SKM-1 (cell line): Measurements from ENCODE around the gene CHPT1.
"Not testable (repeated sequence)": the region's sequence is repeated elsewhere in the genome, so short reads cannot be mapped to it uniquely, and the experiment has no call there.

Experiments
- DNase-seq: peaks from one replicate; lab custom pipeline; 2025; ENCODE audit not compliant: unreplicated experiment; lab: John Stamatoyannopoulos, UW

The CHPT1 gene

GRCh38 chr12:101697197-101697929 is at the start of gene CHPT1:
Gene CHPT1 (plus strand): TSS chr12:101697640. CDS start chr12:101697862, 222 bp downstream.
- DNase-seq, result peak; percentile 4

GRCh38 chr12:101647711-101648110 is 49.7 kb upstream of the CHPT1 start:
- DNase-seq, result no peak

GRCh38 chr12:101648195-101648594 is 49.2 kb upstream of the CHPT1 start:
- DNase-seq, result no peak

GRCh38 chr12:101650346-101651117 is 46.9 kb upstream of the CHPT1 start:
- DNase-seq, result no peak

GRCh38 chr12:101653030-101653429 is 44.4 kb upstream of the CHPT1 start:
- no peak for DNase-seq

- DNase-seq, result no peak
Observed at GRCh38 chr12:101653503-101653902, 43.9 kb upstream of the CHPT1 start.

- no peak for DNase-seq
Observed at GRCh38 chr12:101654442-101654841, 43.0 kb upstream of the CHPT1 start.

GRCh38 chr12:101655393-101655792 is 42.0 kb upstream of the CHPT1 start:
- DNase-seq, result no peak

GRCh38 chr12:101660662-101661061 is 36.8 kb upstream of the CHPT1 start:
- DNase-seq, result not testable (repeated sequence)

GRCh38 chr12:101663298-101663697 is 34.1 kb upstream of the CHPT1 start:
- DNase-seq, result no peak

- DNase-seq, result no peak
Observed at GRCh38 chr12:101664992-101665391, 32.4 kb upstream of the CHPT1 start.

GRCh38 chr12:101666052-101666728 is 31.2 kb upstream of the CHPT1 start:
- no peak for DNase-seq

GRCh38 chr12:101667591-101667990 is 29.8 kb upstream of the CHPT1 start:
- no peak for DNase-seq

- DNase-seq, result peak; percentile 32
Observed at GRCh38 chr12:101670007-101670671, 27.3 kb upstream of the CHPT1 start.

- peak; percentile 71 for DNase-seq
Observed at GRCh38 chr12:101671157-101671791, 26.2 kb upstream of the CHPT1 start.

GRCh38 chr12:101671833-101672232 is 25.6 kb upstream of the CHPT1 start:
- DNase-seq, result peak; percentile 21

GRCh38 chr12:101675555-101675954 is 21.9 kb upstream of the CHPT1 start:
- no peak for DNase-seq

- not testable (repeated sequence) for DNase-seq
Observed at GRCh38 chr12:101676497-101676896, 20.9 kb upstream of the CHPT1 start.

- no peak for DNase-seq
Observed at GRCh38 chr12:101678081-101678480, 19.4 kb upstream of the CHPT1 start.

- no peak for DNase-seq
Observed at GRCh38 chr12:101680240-101680639, 17.2 kb upstream of the CHPT1 start.

GRCh38 chr12:101680647-101681046 is 16.8 kb upstream of the CHPT1 start:
- DNase-seq, result no peak
